Activated naive CD8-positive, alpha-beta T cell treated with anti-CD3 and anti-CD28 coated beads, Interleukin-2, amount 10 ng/mL, durations not matched to agents 7 days and 5 days (primary cell): ENCODE data around the gene BIVM. TPM values are rescaled to one million over a fixed set of nuclear protein-coding genes. Genes with fewer than 3 reads are reported as not detected.
A peak's percentile ranks its signal among the peaks of the same experiment; 100 is the strongest.
"Not testable (repeated sequence)": the region's sequence is repeated elsewhere in the genome, so short reads cannot be mapped to it uniquely, and the experiment has no call there.

Source experiments
- ATAC-seq: fragments of 150-1000 bp; cut with Tn5 transposase; one replicate; pipeline ENCODE4 v1.10.0; 2021; ENCODE audit warnings: low read depth, moderate library complexity
- POLR2A ChIA-PET: fragments of 350-600 bp; sonication (Branson Sonifier 250); formaldehyde crosslinking; loops from one replicate; lab custom pipeline; 2021; ENCODE audit warnings: antibody characterized with exemption; lab: Charles Lee
- DNase-seq: peaks from one replicate; pipeline ENCODE4 v3.0.0; 2021
- H3K27ac Mint-ChIP-seq: one replicate; pipeline ENCODE4 v1.8.0; 2022; ENCODE audit warnings: mild to moderate bottlenecking, mixed read lengths
- H3K27me3 Mint-ChIP-seq: one replicate; pipeline ENCODE4 v1.8.0; 2022; ENCODE audit warnings: mild to moderate bottlenecking, moderate library complexity, mixed read lengths
- H3K36me3 Mint-ChIP-seq: one replicate; pipeline ENCODE4 v1.8.0; 2021; ENCODE audit warnings: mild to moderate bottlenecking, mixed read lengths
- H3K4me1 Mint-ChIP-seq: one replicate; pipeline ENCODE4 v1.8.0; 2021; ENCODE audit warnings: mixed read lengths
- H3K4me3 Mint-ChIP-seq: one replicate; pipeline ENCODE4 v1.8.0; 2022; ENCODE audit warnings: mild to moderate bottlenecking, moderate library complexity, mixed read lengths
- H3K9me3 Mint-ChIP-seq: one replicate; pipeline ENCODE4 v1.8.0; 2021; ENCODE audit warnings: mixed read lengths
- total RNA-seq, 2 experiments: library from RNA; stranded (reverse); gene quantifications; one replicate each; pipeline ENCODE4 v1.2.3, GENCODE V29; 2021

The BIVM gene
- total RNA-seq, 2 experiments from 2014 or later, result 19.8 to 26.2 TPM

DNA sequence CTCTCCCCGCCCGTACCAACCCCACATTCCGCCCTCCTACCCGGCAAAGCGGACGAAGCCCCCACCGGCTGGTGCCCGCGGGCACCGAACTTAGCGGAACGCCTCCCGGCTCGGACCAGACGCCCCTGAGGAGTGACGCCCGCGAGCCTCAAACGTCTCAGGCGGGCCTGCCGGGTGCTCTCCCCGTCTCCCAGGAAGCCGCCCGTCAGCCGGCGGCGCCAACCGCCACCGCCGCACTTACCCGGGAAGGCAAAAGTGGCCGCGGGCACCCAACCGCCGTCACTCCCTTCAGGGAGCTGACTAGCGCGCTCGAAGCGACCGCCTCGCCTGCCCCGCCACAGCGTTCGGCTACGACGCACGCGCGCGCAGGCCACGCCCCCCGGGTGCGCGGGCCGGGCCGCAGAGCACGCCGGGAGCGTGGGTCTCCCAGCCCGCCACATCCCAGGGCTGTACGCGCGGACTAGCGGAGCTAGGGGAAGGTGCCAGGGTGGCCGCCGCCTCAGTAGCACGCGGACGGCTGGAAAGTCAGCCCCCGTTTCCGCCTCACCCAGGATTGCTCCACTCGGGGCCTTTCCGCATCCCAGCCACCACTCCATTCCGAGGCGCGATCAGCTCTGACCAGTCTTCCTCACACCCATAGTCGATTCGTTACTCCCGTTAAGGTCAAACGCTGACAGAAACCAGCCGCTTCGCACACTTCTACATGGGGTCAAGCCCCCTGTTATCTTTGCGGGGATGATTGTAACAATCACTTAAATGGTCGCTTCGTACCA lies 25.3 kb upstream of the BIVM start, which contains the start of gene TEX30:
TSS of gene TEX30 (minus strand) at position 346 of the 773 bp plus-strand sequence. CDS start 3,760 bp downstream, outside the sequence.
- Mint-ChIP-seq H3K4me1 (peaks cover 49% of the 10 kb centered on the region), H3K4me3 (peak within 1 kb of the TSS; percentile 81), H3K9me3 (no peaks in the 10 kb centered on the region), H3K27ac (peak within 1 kb of the TSS; percentile 89), H3K27me3 (no peaks in the 10 kb centered on the region), H3K36me3 (peaks cover 2% of the 10 kb centered on the region)
- ATAC-seq (peak; percentile 94), DNase-seq (peak; percentile 96)
- POLR2A ChIA-PET, result interaction anchor here (0.6 to 6.1 kb wide), 13 partner anchors 12 to 182 kb away, joined by 3 to 77 read pairs (median 4); partner anchors contain the start of genes BIVM, ERCC5, POGLUT2 and TPP2

GRCh38 chr13:102774214-102774568 lies 24.7 kb upstream of the BIVM start:
- peak overlapping the region; percentile 81 for H3K4me3 Mint-ChIP-seq
- H3K36me3 Mint-ChIP-seq, result peaks cover 2% of the 10 kb centered on the region
- peaks cover 54% of the 10 kb centered on the region for H3K4me1 Mint-ChIP-seq
- H3K27ac Mint-ChIP-seq, result peak overlapping the region; percentile 89
- POLR2A ChIA-PET, result interaction anchor here (0.7 to 6.1 kb wide), 11 partner anchors 11 to 182 kb away, joined by 3 to 77 read pairs (median 6); partner anchors contain the start of genes BIVM, ERCC5, POGLUT2 and TPP2
- no peak for DNase-seq
- ATAC-seq, result no peak
- H3K9me3 Mint-ChIP-seq, result no peaks in the 10 kb centered on the region
- no peaks in the 10 kb centered on the region for H3K27me3 Mint-ChIP-seq

- Mint-ChIP-seq H3K4me1 (peaks cover 58% of the 10 kb centered on the region), H3K27ac (peak overlapping the region; percentile 89), H3K4me3 (peak overlapping the region; percentile 81), H3K27me3 (no peaks in the 10 kb centered on the region), H3K9me3 (no peaks in the 10 kb centered on the region), H3K36me3 (peaks cover 2% of the 10 kb centered on the region)
- DNase-seq (no peak), ATAC-seq (no peak)
- POLR2A ChIA-PET, result interaction anchor here (1.4 to 6.1 kb wide), 6 partner anchors 10 to 178 kb away, joined by 3 to 77 read pairs (median 20); partner anchors contain the start of genes BIVM, ERCC5, POGLUT2 and TPP2
These were observed 24.1 kb upstream of the BIVM start for GRCh38 chr13:102774591-102775520.

- H3K36me3 Mint-ChIP-seq, result peaks cover 9% of the 10 kb centered on the region
- no peak overlapping the region for H3K4me3 Mint-ChIP-seq
- POLR2A ChIA-PET, result interaction anchor here (5.3 to 6.1 kb wide), 2 partner anchors 24 to 69 kb away, joined by 53 to 77 read pairs; partner anchors contain the start of genes BIVM, ERCC5 and POGLUT2
- H3K4me1 Mint-ChIP-seq, result peaks cover 58% of the 10 kb centered on the region
- ATAC-seq (no peak), DNase-seq (no peak)
- H3K27ac Mint-ChIP-seq, result no peak overlapping the region
- peaks cover 3% of the 10 kb centered on the region for H3K9me3 Mint-ChIP-seq
- no peaks in the 10 kb centered on the region for H3K27me3 Mint-ChIP-seq
These were observed 22.6 kb upstream of the BIVM start for GRCh38 chr13:102776271-102776670.

DNA sequence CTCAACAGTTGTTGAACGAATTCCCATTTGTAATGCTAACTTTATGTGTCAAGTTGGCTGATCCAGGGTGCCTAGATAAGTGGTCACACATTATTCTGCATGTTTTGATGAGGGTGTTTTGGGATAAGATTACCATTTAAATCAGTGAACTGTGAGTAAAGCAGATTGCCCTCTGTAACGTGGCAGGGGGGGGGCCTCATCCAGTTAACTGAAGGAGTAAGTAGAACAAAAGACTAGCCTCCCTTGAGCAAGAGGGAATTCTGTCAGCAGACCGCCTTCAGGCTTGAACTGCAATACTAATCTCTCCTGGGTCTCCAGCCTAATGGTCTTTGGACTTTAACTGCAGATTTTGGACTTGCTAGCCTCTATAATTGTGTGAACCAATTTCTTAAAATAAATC lies 21.2 kb upstream of the BIVM start:
- POLR2A ChIA-PET, result no interaction called here
- H3K4me3 Mint-ChIP-seq, result no peak overlapping the region
- H3K9me3 Mint-ChIP-seq, result peaks cover 8% of the 10 kb centered on the region

DNA sequence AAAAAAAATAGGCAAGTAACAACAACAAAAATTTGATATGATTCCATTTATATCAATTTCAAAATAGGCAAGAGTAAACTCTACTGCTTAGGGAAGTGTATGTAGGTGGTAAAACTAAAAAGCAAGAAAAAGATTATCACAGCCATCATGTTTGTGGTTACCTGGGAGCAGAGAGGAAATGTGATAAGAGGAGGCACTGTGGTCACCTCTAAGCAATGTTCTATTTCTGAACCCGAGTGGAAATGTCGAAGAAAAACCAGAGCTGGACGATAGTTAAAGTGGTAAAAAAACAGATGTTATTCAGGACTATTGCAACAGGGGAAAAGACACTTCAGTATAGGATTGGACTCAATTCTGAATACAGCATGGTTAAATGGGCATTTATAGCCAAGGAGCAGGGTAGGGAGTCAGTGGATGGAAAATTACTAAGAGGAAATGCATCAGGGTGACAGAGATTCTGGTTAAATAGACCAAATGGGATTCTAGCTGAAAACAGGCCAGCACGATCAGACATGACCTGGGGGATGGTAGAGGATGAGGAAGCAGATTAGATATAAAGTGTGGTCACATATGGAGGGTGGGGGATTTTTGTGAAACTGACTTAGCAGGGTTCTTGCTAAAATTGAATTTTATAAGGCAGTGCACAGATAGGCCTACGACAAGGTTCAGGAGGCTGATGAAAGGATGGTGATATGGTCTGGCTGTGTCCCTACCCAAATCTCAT lies 19.3 kb upstream of the BIVM start:
- POLR2A ChIA-PET, result interaction anchor here (0.6 to 2.2 kb wide), 5 partner anchors 9 to 184 kb away, joined by 3 to 8 read pairs (median 4); partner anchors contain the start of genes ERCC5 and TPP2
- H3K4me1 Mint-ChIP-seq, result peaks cover 40% of the 10 kb centered on the region
- H3K9me3 Mint-ChIP-seq, result peaks cover 8% of the 10 kb centered on the region
- peak overlapping the region; percentile 98 for H3K27ac Mint-ChIP-seq
- peak; percentile 75 for ATAC-seq
- peaks cover 32% of the 10 kb centered on the region for H3K36me3 Mint-ChIP-seq
- H3K4me3 Mint-ChIP-seq, result peak overlapping the region; percentile 80
- H3K27me3 Mint-ChIP-seq, result no peaks in the 10 kb centered on the region
- DNase-seq, result no peak

More for the DNA sequence above, 21.2 kb upstream of the BIVM start:
- ATAC-seq (no peak), DNase-seq (no peak)
- peaks cover 48% of the 10 kb centered on the region for H3K4me1 Mint-ChIP-seq
- no peak overlapping the region for H3K27ac Mint-ChIP-seq
- H3K27me3 Mint-ChIP-seq, result no peaks in the 10 kb centered on the region
- H3K36me3 Mint-ChIP-seq, result peaks cover 20% of the 10 kb centered on the region

DNA sequence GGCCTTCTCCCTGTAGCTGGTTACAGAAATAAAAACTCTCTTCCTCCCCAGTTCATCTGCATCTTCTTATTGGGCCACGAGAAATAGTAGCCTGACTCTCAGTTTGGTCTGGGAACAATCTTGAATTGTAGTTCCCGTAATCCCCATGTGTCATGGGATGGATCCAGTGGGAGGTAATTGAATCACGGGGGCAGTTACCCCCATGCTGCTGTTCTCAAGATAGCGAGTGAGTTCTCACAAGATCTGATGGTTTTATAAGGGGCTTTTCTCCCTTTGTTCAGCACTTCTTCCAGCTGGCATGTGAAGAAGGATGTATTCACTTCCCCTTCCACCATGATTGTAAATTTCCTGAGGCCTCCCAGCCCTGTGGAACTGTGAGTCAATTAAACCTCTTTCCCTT lies 18.3 kb upstream of the BIVM start:
- not testable (repeated sequence) for DNase-seq, H3K9me3 Mint-ChIP-seq, ATAC-seq, H3K27me3 Mint-ChIP-seq
- peak overlapping the region; percentile 38 for H3K4me3 Mint-ChIP-seq
- H3K4me1 Mint-ChIP-seq, result peaks cover 34% of the 10 kb centered on the region
- H3K36me3 Mint-ChIP-seq, result peaks cover 33% of the 10 kb centered on the region
- POLR2A ChIA-PET, result interaction anchor here (1.6 to 2.2 kb wide), 2 partner anchors 20 to 185 kb away, joined by 4 to 8 read pairs; partner anchors contain the start of gene TPP2
- H3K27ac Mint-ChIP-seq, result peak overlapping the region; percentile 73

DNA sequence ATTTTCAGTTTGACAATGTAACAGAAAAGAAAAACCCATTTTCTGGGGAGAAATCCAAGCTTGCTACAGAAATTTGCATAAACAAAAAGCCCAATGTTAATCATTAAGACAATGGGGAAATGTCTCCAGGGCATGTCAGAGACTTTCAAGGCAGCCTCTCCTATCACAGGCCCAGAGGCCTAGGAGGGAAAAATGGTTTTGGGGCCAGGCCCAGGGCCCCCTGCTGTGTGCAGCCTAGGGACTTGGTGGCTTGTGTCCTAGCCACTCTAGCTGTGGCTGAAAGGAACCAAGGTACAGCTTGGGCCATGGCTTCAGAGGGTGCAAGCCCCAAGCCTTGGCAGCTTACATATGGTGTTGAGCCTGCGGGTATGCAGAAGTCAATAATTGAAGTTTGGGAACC lies 17.3 kb upstream of the BIVM start:
- H3K27me3 Mint-ChIP-seq, result no peaks in the 10 kb centered on the region
- DNase-seq, result no peak
- peaks cover 37% of the 10 kb centered on the region for H3K36me3 Mint-ChIP-seq
- no peak overlapping the region for H3K27ac Mint-ChIP-seq
- H3K4me1 Mint-ChIP-seq, result peaks cover 30% of the 10 kb centered on the region
- peaks cover 8% of the 10 kb centered on the region for H3K9me3 Mint-ChIP-seq
- H3K4me3 Mint-ChIP-seq, result no peak overlapping the region
- ATAC-seq, result no peak
- POLR2A ChIA-PET, result no interaction called here

DNA sequence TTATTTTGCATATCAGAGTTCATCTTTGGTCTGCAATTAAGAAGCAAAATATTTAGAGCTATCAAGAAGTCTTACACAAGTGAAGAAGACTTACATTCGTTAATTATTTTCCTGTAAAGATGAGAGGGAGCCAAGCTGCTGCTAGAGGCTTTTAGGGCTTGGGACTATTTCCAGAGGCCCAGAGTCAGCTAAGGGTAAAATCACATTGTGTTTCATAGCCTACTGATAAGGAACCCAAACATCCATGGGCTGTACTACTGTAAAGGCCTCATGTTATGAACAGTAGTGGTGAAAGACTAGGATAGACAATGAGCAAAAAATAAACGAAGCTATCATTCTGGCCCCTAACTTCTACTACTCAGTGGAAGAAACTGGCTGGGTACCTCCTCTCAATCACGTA lies 14.4 kb upstream of the BIVM start:
- ATAC-seq, result no peak
- H3K36me3 Mint-ChIP-seq, result peaks cover 52% of the 10 kb centered on the region
- H3K27ac Mint-ChIP-seq, result peak overlapping the region; percentile 22

DNA sequence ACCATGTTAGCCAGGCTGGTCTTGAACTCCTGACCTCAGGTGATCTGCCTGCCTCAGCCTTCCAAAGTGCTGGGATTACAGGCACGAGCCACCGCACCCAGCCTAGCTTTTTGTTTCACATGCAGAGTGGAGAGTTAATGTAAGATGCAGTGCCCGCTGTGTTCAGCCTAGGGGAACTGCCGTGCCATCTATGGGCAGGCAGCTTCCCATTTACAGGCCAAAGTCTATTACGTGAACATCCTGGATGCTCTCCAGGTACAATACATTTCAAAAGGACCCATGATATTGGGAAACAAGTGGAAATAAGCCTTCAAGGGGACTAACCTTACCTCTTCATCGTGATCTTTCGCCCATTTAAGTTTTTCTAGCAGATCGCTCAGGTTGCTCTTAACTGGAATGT lies 10.2 kb upstream of the BIVM start:
- peaks cover 3% of the 10 kb centered on the region for H3K4me1 Mint-ChIP-seq
- POLR2A ChIA-PET, result interaction anchor here (1.2 kb wide), 1 partner anchor 9 kb away, joined by 5 read pairs; no protein-coding TSS in a partner anchor
- H3K4me3 Mint-ChIP-seq, result no peak overlapping the region

More for the DNA sequence above, 14.4 kb upstream of the BIVM start:
- no peak for DNase-seq
- peaks cover 8% of the 10 kb centered on the region for H3K9me3 Mint-ChIP-seq
- POLR2A ChIA-PET, result interaction anchor here (0.8 to 2.5 kb wide), 2 partner anchors 10 to 14 kb away, joined by 3 to 9 read pairs; partner anchors contain the start of genes BIVM, POGLUT2 and TEX30
- H3K4me3 Mint-ChIP-seq, result no peak overlapping the region
- H3K4me1 Mint-ChIP-seq, result peaks cover 16% of the 10 kb centered on the region
- H3K27me3 Mint-ChIP-seq, result no peaks in the 10 kb centered on the region

GRCh38 chr13:102792396-102792795 lies 6.5 kb upstream of the BIVM start:
- no peak for DNase-seq
- POLR2A ChIA-PET, result interaction anchor here (1.2 to 1.7 kb wide), 2 partner anchors 18 to 196 kb away, joined by 3 to 6 read pairs; partner anchors contain the start of genes TEX30 and TPP2
- Mint-ChIP-seq H3K36me3 (peaks cover 32% of the 10 kb centered on the region), H3K27me3 (no peaks in the 10 kb centered on the region), H3K4me3 (no peak overlapping the region), H3K9me3 (no peaks in the 10 kb centered on the region), H3K4me1 (peaks cover 11% of the 10 kb centered on the region), H3K27ac (no peak overlapping the region)
- ATAC-seq, result no peak

More for the DNA sequence above, 10.2 kb upstream of the BIVM start:
- H3K36me3 Mint-ChIP-seq, result peaks cover 37% of the 10 kb centered on the region
- DNase-seq (no peak), ATAC-seq (no peak)
- no peak overlapping the region for H3K27ac Mint-ChIP-seq
- no peaks in the 10 kb centered on the region for H3K27me3 Mint-ChIP-seq
- no peaks in the 10 kb centered on the region for H3K9me3 Mint-ChIP-seq
